Skeletal muscle tissue (tissue), 4 donors: ENCODE data around the gene PPM1A. TPM values are rescaled to one million over a fixed set of nuclear protein-coding genes. Genes with fewer than 3 reads are reported as not detected.

Source experiments
- H3K27ac ChIP-seq: one replicate; pipeline ENCODE4 v1.7.0; 2013; ENCODE audit warnings: mild to moderate bottlenecking, low read depth, low read length, inconsistent platforms
- H3K27me3 ChIP-seq, 3 donors: one replicate each; pipeline ENCODE4 v1.7.0; 2013; ENCODE audit warnings: low read length in 3 of 3; ENCODE audit not compliant: control insufficient read depth in 3 of 3, insufficient read depth in 3 of 3
- H3K36me3 ChIP-seq, 3 donors: one replicate each; pipeline ENCODE4 v1.7.0; 2013; ENCODE audit warnings: low read length in 3 of 3; ENCODE audit not compliant: control insufficient read depth in 3 of 3, insufficient read depth in 3 of 3
- H3K4me1 ChIP-seq, 3 donors: one replicate each; pipeline ENCODE4 v1.7.0; 2013; ENCODE audit warnings: low read length in 3 of 3, mild to moderate bottlenecking in 3 of 3; ENCODE audit not compliant: control insufficient read depth in 3 of 3, insufficient read depth in 3 of 3
- H3K4me3 ChIP-seq, 3 donors: one replicate each; pipeline ENCODE4 v1.7.0; 2013; ENCODE audit warnings: low read length in 3 of 3
- H3K9ac ChIP-seq, 3 donors: one replicate each; pipeline ENCODE4 v1.7.0; 2013; ENCODE audit warnings: low read length in 3 of 3, mild to moderate bottlenecking in 3 of 3, moderate library complexity in 2 of 3, low read depth in 1 of 3
- H3K9me3 ChIP-seq, 3 donors: one replicate each; pipeline ENCODE4 v1.7.0; 2013; ENCODE audit warnings: low read length in 3 of 3; ENCODE audit not compliant: control insufficient read depth in 3 of 3
- total RNA-seq: library from RNA; depleted of rRNA; stranded (reverse); fragments of >200 nt; gene quantifications from one replicate; pipeline ENCODE4 v1.2.3, GENCODE V29; 2014
- donor health status: Osteomylitis.

The PPM1A gene
- total RNA-seq, 1 donor from 2014 or later, result 36.0 TPM

GRCh38 chr14:60276347-60276746, 27.3 kb downstream of the PPM1A start:
- H3K27me3 ChIP-seq, result no peaks in the 10 kb centered on the region
- H3K36me3 ChIP-seq, result no peaks in the 10 kb centered on the region
- no peak overlapping the region for H3K4me3 ChIP-seq
- H3K9ac ChIP-seq, result no peak overlapping the region
- H3K27ac ChIP-seq, result no peak overlapping the region
- no peaks in the 10 kb centered on the region for H3K9me3 ChIP-seq
- peaks cover 14 to 22% (median 14%) of the 10 kb centered on the region in 3 donors for H3K4me1 ChIP-seq

- H3K9ac ChIP-seq, result no peak overlapping the region
- peaks cover 0 to 5% (median 3%) of the 10 kb centered on the region in 3 donors for H3K36me3 ChIP-seq
- H3K4me1 ChIP-seq, result peaks cover 14 to 22% (median 15%) of the 10 kb centered on the region in 3 donors
- H3K27ac ChIP-seq, result no peak overlapping the region
- H3K4me3 ChIP-seq, result no peak overlapping the region
- no peaks in the 10 kb centered on the region for H3K9me3 ChIP-seq
- no peaks in the 10 kb centered on the region for H3K27me3 ChIP-seq
Measured at GRCh38 chr14:60277605-60278190, 28.7 kb downstream of the PPM1A start.

GRCh38 chr14:60278350-60278749, 29.3 kb downstream of the PPM1A start:
- H3K9me3 ChIP-seq, result no peaks in the 10 kb centered on the region
- H3K27me3 ChIP-seq, result no peaks in the 10 kb centered on the region
- H3K27ac ChIP-seq, result no peak overlapping the region
- peaks cover 9 to 19% (median 14%) of the 10 kb centered on the region in 3 donors for H3K4me1 ChIP-seq
- peaks cover 0 to 10% (median 10%) of the 10 kb centered on the region in 3 donors for H3K36me3 ChIP-seq
- no peak overlapping the region for H3K4me3 ChIP-seq
- H3K9ac ChIP-seq, result no peak overlapping the region

- Histone ChIP-seq H3K4me3 (no peak overlapping the region), H3K9me3 (no peaks in the 10 kb centered on the region), H3K4me1 (peaks cover 0 to 3% (median 0%) of the 10 kb centered on the region in 3 donors), H3K9ac (no peak overlapping the region), H3K36me3 (peaks cover 11 to 40% (median 27%) of the 10 kb centered on the region in 3 donors), H3K27ac (no peak overlapping the region), H3K27me3 (no peaks in the 10 kb centered on the region)
Measured at GRCh38 chr14:60287452-60287851, 38.4 kb downstream of the PPM1A start.

DNA sequence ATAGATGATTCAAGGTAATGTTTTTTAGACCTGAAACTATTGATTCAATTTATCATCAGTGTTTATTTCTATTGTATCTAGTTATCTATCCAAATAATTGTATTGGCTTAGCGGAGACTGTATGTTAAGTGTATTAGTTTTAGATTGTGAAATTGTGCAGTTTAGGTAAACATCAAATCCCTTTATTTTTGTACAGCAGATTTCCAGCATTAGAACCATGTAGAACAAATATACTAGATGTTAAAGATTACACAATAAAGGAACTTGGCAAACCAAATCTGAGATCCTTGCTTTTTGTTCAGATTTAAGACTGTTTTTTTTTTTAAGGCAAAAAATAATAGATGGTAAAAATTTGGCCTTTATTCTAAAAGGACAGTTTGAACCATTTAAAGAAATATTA, 39.3 kb downstream of the PPM1A start:
- no peak overlapping the region for H3K9ac ChIP-seq
- no peak overlapping the region for H3K27ac ChIP-seq
- no peaks in the 10 kb centered on the region for H3K9me3 ChIP-seq
- no peaks in the 10 kb centered on the region for H3K27me3 ChIP-seq
- H3K4me1 ChIP-seq, result no peaks in the 10 kb centered on the region
- peaks cover 15 to 40% (median 27%) of the 10 kb centered on the region in 3 donors for H3K36me3 ChIP-seq
- no peak overlapping the region for H3K4me3 ChIP-seq

DNA sequence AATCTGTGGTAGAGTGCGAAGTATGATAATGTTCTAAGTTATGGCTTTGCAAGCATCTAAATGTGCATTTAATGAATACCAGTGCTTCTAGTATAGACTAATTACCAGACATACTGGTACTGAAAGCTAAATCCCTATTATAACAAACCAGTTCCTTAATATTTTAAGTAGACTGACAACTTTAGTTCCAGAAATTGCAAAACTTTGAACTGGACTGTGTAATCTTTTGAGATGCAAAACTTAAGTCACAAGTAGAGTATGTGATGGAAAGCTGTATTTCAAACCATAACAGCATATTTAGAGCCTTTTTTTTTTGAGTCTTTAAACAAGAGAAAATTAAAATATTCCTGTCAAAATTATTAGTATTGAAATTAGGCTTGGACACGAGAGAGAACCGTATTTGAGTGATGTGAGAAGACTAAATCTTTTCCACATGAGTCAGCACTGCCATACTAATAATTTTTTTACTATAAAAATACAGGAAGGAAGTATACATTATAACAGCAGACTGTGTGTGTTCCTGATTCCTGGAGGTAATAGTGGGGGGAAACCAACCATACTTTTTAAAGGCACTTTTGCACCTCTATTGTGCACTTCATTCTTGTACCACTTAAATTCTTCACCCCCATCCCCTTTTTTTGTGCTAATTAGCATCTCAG, 45.5 kb downstream of the PPM1A start:
- no peak overlapping the region for H3K4me3 ChIP-seq
- H3K36me3 ChIP-seq, result peaks cover 13 to 22% (median 18%) of the 10 kb centered on the region in 3 donors
- H3K27me3 ChIP-seq, result no peaks in the 10 kb centered on the region
- no peak overlapping the region for H3K9ac ChIP-seq
- no peaks in the 10 kb centered on the region for H3K4me1 ChIP-seq
- H3K27ac ChIP-seq, result no peak overlapping the region
- H3K9me3 ChIP-seq, result no peaks in the 10 kb centered on the region

- Histone ChIP-seq H3K36me3 (no peaks in the 10 kb centered on the region), H3K4me3 (no peak overlapping the region), H3K9ac (no peak overlapping the region), H3K9me3 (no peaks in the 10 kb centered on the region), H3K27me3 (no peaks in the 10 kb centered on the region), H3K27ac (no peak overlapping the region), H3K4me1 (peaks cover 5 to 26% (median 18%) of the 10 kb centered on the region in 3 donors)
Measured at GRCh38 chr14:60300019-60300418, 51.0 kb downstream of the PPM1A start.

DNA sequence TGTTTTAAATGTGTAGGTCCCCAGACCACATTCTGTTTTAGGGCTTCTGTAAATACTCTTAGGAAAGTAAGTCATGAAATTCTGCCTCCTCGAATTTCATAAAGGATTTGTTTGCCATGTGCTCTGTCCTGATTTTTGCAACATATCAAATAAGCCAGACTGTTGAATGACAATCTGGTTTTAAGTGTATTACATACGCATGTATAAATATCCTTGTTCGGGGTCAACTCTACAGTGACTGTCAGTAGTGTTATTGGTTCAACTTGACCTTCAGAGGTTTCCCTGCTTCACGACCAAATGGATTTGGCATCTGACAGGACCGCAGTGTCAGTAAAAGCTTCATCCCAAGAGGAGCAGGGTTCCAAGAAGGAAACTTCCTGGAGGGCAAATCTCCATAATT, 52.7 kb downstream of the PPM1A start:
- no peak overlapping the region for H3K4me3 ChIP-seq
- no peaks in the 10 kb centered on the region for H3K27me3 ChIP-seq
- H3K9me3 ChIP-seq, result no peaks in the 10 kb centered on the region
- H3K36me3 ChIP-seq, result no peaks in the 10 kb centered on the region
- peaks cover 5 to 26% (median 18%) of the 10 kb centered on the region in 3 donors for H3K4me1 ChIP-seq
- no peak overlapping the region for H3K9ac ChIP-seq
- H3K27ac ChIP-seq, result no peak overlapping the region

- H3K36me3 ChIP-seq, result no peaks in the 10 kb centered on the region
- H3K9me3 ChIP-seq, result no peaks in the 10 kb centered on the region
- no peak overlapping the region for H3K27ac ChIP-seq
- H3K4me3 ChIP-seq, result no peak overlapping the region
- H3K4me1 ChIP-seq, result peaks cover 5 to 26% (median 18%) of the 10 kb centered on the region in 3 donors
- H3K27me3 ChIP-seq, result no peaks in the 10 kb centered on the region
- H3K9ac ChIP-seq, result no peak overlapping the region
Measured at GRCh38 chr14:60302663-60303062, 53.6 kb downstream of the PPM1A start.

- Histone ChIP-seq H3K27me3 (no peaks in the 10 kb centered on the region), H3K4me1 (peaks cover 5 to 26% (median 18%) of the 10 kb centered on the region in 3 donors), H3K4me3 (no peak overlapping the region), H3K27ac (no peak overlapping the region), H3K9ac (no peak overlapping the region), H3K9me3 (no peaks in the 10 kb centered on the region), H3K36me3 (no peaks in the 10 kb centered on the region)
Measured at GRCh38 chr14:60303745-60304144, 54.7 kb downstream of the PPM1A start.
